ELR (cell line): ENCODE results near the gene MBL2.

Experiments used
- DNase-seq: peaks from one replicate; pipeline ENCODE4 v3.0.0-alpha.2; 2015; ENCODE audit warnings: low read depth

MBL2 gene

GRCh38 chr10:52772623-52773022, at the start of gene MBL2:
MBL2 (minus strand) TSS chr10:52772784; CDS start chr10:52771635, 1,149 bp downstream.
- DNase-seq: no peak

- DNase-seq: no peak
These were observed 47.7 kb upstream of the MBL2 start for GRCh38 chr10:52820309-52820708.

- DNase-seq: peak; percentile 60
These were observed 45.4 kb upstream of the MBL2 start for GRCh38 chr10:52818019-52818418.

GRCh38 chr10:52814506-52814905, 41.9 kb upstream of the MBL2 start:
- no peak for DNase-seq

GRCh38 chr10:52811776-52812175, 39.2 kb upstream of the MBL2 start:
- no peak for DNase-seq

- DNase-seq: no peak
These were observed 38.2 kb upstream of the MBL2 start for GRCh38 chr10:52810761-52811160.

- no peak for DNase-seq
These were observed 35.2 kb upstream of the MBL2 start for GRCh38 chr10:52807803-52808202.

- no peak for DNase-seq
These were observed 33.1 kb upstream of the MBL2 start for GRCh38 chr10:52805414-52806285.

GRCh38 chr10:52801947-52802346, 29.4 kb upstream of the MBL2 start:
- peak; percentile 32 for DNase-seq

- no peak for DNase-seq
These were observed 13.5 kb upstream of the MBL2 start for GRCh38 chr10:52786098-52786497.

- no peak for DNase-seq
These were observed 12.8 kb upstream of the MBL2 start for GRCh38 chr10:52785418-52785817.

- DNase-seq: no peak
These were observed 11.1 kb upstream of the MBL2 start for GRCh38 chr10:52783726-52784125.

- no peak for DNase-seq
These were observed 10.0 kb upstream of the MBL2 start for GRCh38 chr10:52782554-52782953.

GRCh38 chr10:52780391-52781155, 8.0 kb upstream of the MBL2 start:
- no peak for DNase-seq

GRCh38 chr10:52779541-52780390, 7.2 kb upstream of the MBL2 start:
- peak; percentile 66 for DNase-seq

GRCh38 chr10:52778511-52779392, 6.2 kb upstream of the MBL2 start:
- peak; percentile 46 for DNase-seq

- no peak for DNase-seq
These were observed 4.8 kb upstream of the MBL2 start for GRCh38 chr10:52777414-52777813.

- DNase-seq: no peak
These were observed 3.9 kb upstream of the MBL2 start for GRCh38 chr10:52776471-52776903.

GRCh38 chr10:52775132-52775647, 2.6 kb upstream of the MBL2 start:
- no peak for DNase-seq

- DNase-seq: no peak
These were observed 2.1 kb upstream of the MBL2 start for GRCh38 chr10:52774600-52775106.

- no peak for DNase-seq
These were observed 1.6 kb upstream of the MBL2 start for GRCh38 chr10:52774182-52774581.
